ENCODE data around the gene CADM2. TPM values are rescaled to one million over a fixed set of nuclear protein-coding genes. Genes with fewer than 3 reads are reported as not detected.

The CADM2 gene
- total and polyA plus RNA-seq, 2 donors (not counting 3 experiments of a cell fraction or from before 2014, with no cell fraction given): not detected

- BruUV-seq (replicated peaks): no TSS peak
- no peaks in the 10 kb centered on the region for H3K27me3 ChIP-seq (ENCODE audit: control insufficient read depth in 2 of 2, insufficient read depth in 2 of 2, low read length in 2 of 2)
- POLR2A ChIA-PET: no interaction called here
- DNase-seq (ENCODE audit: low read depth, low spot score) (no peak), FAIRE-seq (no peak)
- no peak overlapping the region for H3K4me3 ChIP-seq (replicated peaks in 1 of 3; ENCODE audit: insufficient read depth in 1 of 3, low read depth in 1 of 3, low read length in 3 of 3)
- dilution Hi-C loops (cut with MboI; ENCODE audit: extremely low pct_ligation_motif_present, low sequenced_read_pairs) (no loop called here), intact Hi-C loops (cut with micrococcal nuclease) (no loop called here)
- H2AFZ ChIP-seq (ENCODE audit: low read depth, low read length): no peak overlapping the region
- no peaks in the 10 kb centered on the region for H4K20me1 ChIP-seq (replicated peaks; ENCODE audit: control insufficient read depth, extremely low read depth, insufficient read depth, low read length)
- no peak overlapping the region for H3K9ac ChIP-seq (replicated peaks; ENCODE audit: extremely low read depth, insufficient read depth, low read length)
- no peaks in the 10 kb centered on the region for H3K4me1 ChIP-seq (ENCODE audit: control insufficient read depth, extremely low read depth, insufficient read depth, low read length)
- H3K9me3 ChIP-seq (replicated peaks; ENCODE audit: control insufficient read depth, insufficient read depth, low read length): no peaks in the 10 kb centered on the region
- no peaks in the 10 kb centered on the region for H3K9me1 ChIP-seq (replicated peaks; ENCODE audit: control insufficient read depth, extremely low read depth, insufficient read depth, low read length)
- H3K79me2 ChIP-seq (ENCODE audit: control insufficient read depth, insufficient read depth, low read length): no peaks in the 10 kb centered on the region
- H3K36me3 ChIP-seq (ENCODE audit: control insufficient read depth in 2 of 2, extremely low read depth in 1 of 2, insufficient read depth in 2 of 2, low read length in 2 of 2): no peaks in the 10 kb centered on the region
- CTCF ChIA-PET: no interaction called here
- TF ChIP-seq CTCF (IDR thresholded peaks at IDR 0.05; ENCODE audit: extremely low read depth in 1 of 2, insufficient read depth in 1 of 2, low read depth in 1 of 2, low read length in 2 of 2) (no peak), POLR2A (IDR thresholded peaks at IDR 0.05; ENCODE audit: low read depth, low read length) (no peak), EZH2 (IDR thresholded peaks at IDR 0.05; ENCODE audit: borderline replicate concordance, low read depth, low read length, severe bottlenecking) (no peak), FOS (IDR thresholded peaks at IDR 0.05; ENCODE audit: borderline replicate concordance, insufficient read depth, low read length) (no peak), MYC (IDR thresholded peaks at IDR 0.05; ENCODE audit: low read depth, low read length) (no peak), POLR2AphosphoS5 (IDR thresholded peaks at IDR 0.05; ENCODE audit: insufficient read depth, low read depth, low read length) (no peak)
- H3K27ac ChIP-seq (ENCODE audit: insufficient read depth, low read depth, low read length): no peak overlapping the region
- H3K4me2 ChIP-seq (ENCODE audit: insufficient read depth, low read length): no peak overlapping the region
Measured at GRCh38 chr3:85185495-85185894, 226.7 kb downstream of the CADM2 start.

GRCh38 chr3:85189731-85190130 is 230.9 kb downstream of the CADM2 start:
- intact Hi-C loops (cut with micrococcal nuclease) (no loop called here), dilution Hi-C loops (cut with MboI; ENCODE audit: extremely low pct_ligation_motif_present, low sequenced_read_pairs) (no loop called here)
- Histone ChIP-seq H3K4me1 (ENCODE audit: control insufficient read depth, extremely low read depth, insufficient read depth, low read length) (no peaks in the 10 kb centered on the region), H2AFZ (ENCODE audit: low read depth, low read length) (no peak overlapping the region), H3K36me3 (ENCODE audit: control insufficient read depth in 2 of 2, extremely low read depth in 1 of 2, insufficient read depth in 2 of 2, low read length in 2 of 2) (no peaks in the 10 kb centered on the region), H3K9ac (replicated peaks; ENCODE audit: extremely low read depth, insufficient read depth, low read length) (no peak overlapping the region), H3K9me3 (replicated peaks; ENCODE audit: control insufficient read depth, insufficient read depth, low read length) (no peaks in the 10 kb centered on the region), H3K4me3 (replicated peaks in 1 of 3; ENCODE audit: insufficient read depth in 1 of 3, low read depth in 1 of 3, low read length in 3 of 3) (no peak overlapping the region), H3K27me3 (ENCODE audit: control insufficient read depth in 2 of 2, insufficient read depth in 2 of 2, low read length in 2 of 2) (no peaks in the 10 kb centered on the region), H4K20me1 (replicated peaks; ENCODE audit: control insufficient read depth, extremely low read depth, insufficient read depth, low read length) (no peaks in the 10 kb centered on the region), H3K9me1 (replicated peaks; ENCODE audit: control insufficient read depth, extremely low read depth, insufficient read depth, low read length) (no peaks in the 10 kb centered on the region), H3K27ac (ENCODE audit: insufficient read depth, low read depth, low read length) (no peak overlapping the region), H3K4me2 (ENCODE audit: insufficient read depth, low read length) (no peak overlapping the region), H3K79me2 (ENCODE audit: control insufficient read depth, insufficient read depth, low read length) (no peaks in the 10 kb centered on the region)
- FAIRE-seq: no peak
- BruUV-seq (replicated peaks): no TSS peak
- no peak for DNase-seq (ENCODE audit: low read depth, low spot score)
- CTCF ChIA-PET: interaction anchor here (0.7 kb wide), 1 partner anchor 258 kb away, joined by 3 read pairs; no protein-coding TSS in a partner anchor
- no peak for TF ChIP-seq POLR2AphosphoS5 (IDR thresholded peaks at IDR 0.05; ENCODE audit: insufficient read depth, low read depth, low read length)
- no peak for TF ChIP-seq POLR2A (IDR thresholded peaks at IDR 0.05; ENCODE audit: low read depth, low read length)
- TF ChIP-seq FOS (IDR thresholded peaks at IDR 0.05; ENCODE audit: borderline replicate concordance, insufficient read depth, low read length): no peak
- TF ChIP-seq JUN (IDR thresholded peaks at IDR 0.05; ENCODE audit: borderline replicate concordance, insufficient read depth, insufficient read length, low read depth): no peak
- no peak for TF ChIP-seq GATA2 (IDR thresholded peaks at IDR 0.05; ENCODE audit: insufficient read depth, insufficient read length, low read depth, low read length)
- no peak for TF ChIP-seq MAX (IDR thresholded peaks at IDR 0.05; ENCODE audit: insufficient read depth, insufficient read length)
- TF ChIP-seq MYC (IDR thresholded peaks at IDR 0.05; ENCODE audit: low read depth, low read length): no peak
- TF ChIP-seq EZH2 (IDR thresholded peaks at IDR 0.05; ENCODE audit: borderline replicate concordance, low read depth, low read length, severe bottlenecking): no peak
- no peak for TF ChIP-seq CTCF (IDR thresholded peaks at IDR 0.05; ENCODE audit: extremely low read depth in 1 of 2, insufficient read depth in 1 of 2, low read depth in 1 of 2, low read length in 2 of 2)
- POLR2A ChIA-PET: no interaction called here
